Measurements from ENCODE around the gene UST.

GRCh38 chr6:149016716-149017115 is 269.9 kb downstream of the UST start:
- TF ChIP-seq POLR2A (IDR thresholded peaks at IDR 0.05), result no peak
- no peak for TF ChIP-seq CTCF (IDR thresholded peaks at IDR 0.05 in 4 of 5, conservative IDR thresholded peaks at IDR 0.05 in 1 of 5)

All from gastrocnemius medialis (tissue), 4 donors.